GM19397 (cell line): ENCODE measurements around the gene ZEB2.

Source experiments
- ATAC-seq: cut with Tn5 transposase; IDR thresholded peaks from one replicate; pipeline ENCODE4 v1.9.1; 2021; ENCODE audit warnings: mild to moderate bottlenecking, moderate library complexity; ENCODE audit not compliant: unreplicated experiment

Gene ZEB2

GRCh38 chr2:144401036-144401435 is 118.9 kb downstream of the ZEB2 start:
- no peak for ATAC-seq

- ATAC-seq, result no peak
Measured at GRCh38 chr2:144396318-144396717, 123.6 kb downstream of the ZEB2 start.

- ATAC-seq, result no peak
Measured at GRCh38 chr2:144390424-144391020, 129.4 kb downstream of the ZEB2 start.

- no peak for ATAC-seq
Measured at GRCh38 chr2:144389930-144390311, 130.0 kb downstream of the ZEB2 start.

- no peak for ATAC-seq
Measured at GRCh38 chr2:144389151-144389929, 130.6 kb downstream of the ZEB2 start.

GRCh38 chr2:144385381-144385780 is 134.5 kb downstream of the ZEB2 start:
- no peak for ATAC-seq

GRCh38 chr2:144383571-144384100 is 136.3 kb downstream of the ZEB2 start:
- ATAC-seq, result no peak

- peak; percentile 97 for ATAC-seq
Measured at GRCh38 chr2:144382849-144383248, 137.1 kb downstream of the ZEB2 start.

GRCh38 chr2:144381716-144382115 is 138.2 kb downstream of the ZEB2 start:
- ATAC-seq, result no peak

- ATAC-seq, result no peak
Measured at GRCh38 chr2:144379851-144380311, 140.0 kb downstream of the ZEB2 start.

- ATAC-seq, result no peak
Measured at GRCh38 chr2:144378551-144378950, 141.4 kb downstream of the ZEB2 start.

- ATAC-seq, result no peak
Measured at GRCh38 chr2:144377914-144378313, 142.0 kb downstream of the ZEB2 start.

GRCh38 chr2:144376926-144377325 is 143.0 kb downstream of the ZEB2 start:
- no peak for ATAC-seq

- ATAC-seq, result no peak
Measured at GRCh38 chr2:144376460-144376859, 143.5 kb downstream of the ZEB2 start.

- peak; percentile 52 for ATAC-seq
Measured at GRCh38 chr2:144374163-144374661, 145.7 kb downstream of the ZEB2 start.

- ATAC-seq, result no peak
Measured at GRCh38 chr2:144372410-144373080, 147.4 kb downstream of the ZEB2 start.

- ATAC-seq, result no peak
Measured at GRCh38 chr2:144370937-144371584, 148.9 kb downstream of the ZEB2 start.

GRCh38 chr2:144369416-144369815 is 150.5 kb downstream of the ZEB2 start:
- no peak for ATAC-seq

GRCh38 chr2:144366825-144367429 is 153.0 kb downstream of the ZEB2 start:
- no peak for ATAC-seq

GRCh38 chr2:144364944-144365738 is 154.8 kb downstream of the ZEB2 start:
- ATAC-seq, result peak; percentile 91
